Ammon's horn (tissue), 1 donor: ENCODE measurements around the gene PALLD.
A peak's percentile ranks its signal among the peaks of the same experiment; 100 is the strongest.

Experiments used
- DNase-seq: peaks from one replicate; pipeline ENCODE4 v3.0.0-alpha.2; 2016; ENCODE audit warnings: low spot score

Gene PALLD

GRCh38 chr4:168852933-168853713 lies 356.3 kb downstream of the PALLD start:
- DNase-seq: no peak

DNA sequence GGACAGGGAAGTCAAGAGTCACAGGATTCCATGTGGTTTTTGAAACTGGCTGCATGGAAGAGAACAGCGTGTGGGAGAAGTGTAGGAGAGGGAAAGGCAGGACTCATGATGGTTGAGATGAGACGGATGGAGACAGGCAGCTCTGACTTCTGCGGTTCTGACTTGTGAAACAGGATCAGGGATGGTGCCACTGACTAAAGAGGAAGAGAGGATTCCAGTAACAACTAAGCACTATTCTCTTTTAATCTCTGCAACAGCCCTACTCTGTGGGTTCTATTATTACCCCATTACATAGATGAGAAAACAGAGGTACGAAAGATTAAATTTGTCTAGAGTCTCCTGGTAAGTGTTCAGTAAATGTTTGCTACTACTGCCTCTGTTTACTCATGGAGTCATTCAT lies 356.9 kb downstream of the PALLD start:
- no peak for DNase-seq

DNA sequence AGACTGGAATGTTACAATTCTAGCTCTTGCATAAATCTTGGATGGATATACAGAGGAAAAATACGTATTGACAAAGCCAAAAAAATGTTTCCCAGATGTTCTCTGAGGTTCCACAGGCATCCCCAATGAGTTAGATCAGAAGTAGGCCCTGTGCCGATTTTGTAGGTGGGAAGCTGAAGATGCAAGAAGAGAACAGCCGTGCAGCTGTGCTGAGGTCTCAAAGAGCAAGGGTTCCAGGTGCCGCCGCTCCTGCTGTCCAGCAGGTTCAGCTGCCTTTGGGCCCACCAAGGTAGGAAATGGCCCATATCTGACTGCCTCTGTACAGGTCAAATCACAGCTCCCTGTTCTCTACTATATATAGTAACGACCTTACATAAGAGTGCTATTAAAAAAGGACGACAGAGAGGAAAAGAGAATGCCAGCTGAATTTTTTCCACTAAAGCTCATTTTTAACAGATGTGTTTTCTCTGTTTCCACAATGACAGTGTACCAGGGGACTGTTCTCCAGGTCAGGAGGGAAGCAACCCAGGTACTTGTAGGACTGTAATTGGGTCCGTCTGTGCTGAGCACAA lies 357.6 kb downstream of the PALLD start:
- DNase-seq: no peak

DNA sequence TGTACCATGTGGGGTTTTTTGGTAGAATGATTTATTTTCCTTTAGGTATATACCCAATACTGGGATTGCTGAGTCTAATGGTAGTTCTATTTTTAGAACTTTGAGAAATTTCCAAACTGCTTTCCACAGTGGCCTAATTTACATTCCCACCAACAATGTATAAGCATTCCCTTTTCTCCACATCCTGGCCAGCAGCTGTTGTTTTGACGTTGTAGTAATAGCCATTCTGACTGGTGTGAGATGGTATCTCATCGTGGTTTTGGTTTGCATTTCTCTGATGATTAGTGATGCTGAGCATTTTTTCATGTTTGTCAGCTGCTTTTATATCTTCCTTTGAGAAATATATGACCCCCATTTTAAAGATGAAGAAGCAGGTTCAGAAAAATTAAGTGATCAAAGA lies 359.5 kb downstream of the PALLD start:
- no peak for DNase-seq

DNA sequence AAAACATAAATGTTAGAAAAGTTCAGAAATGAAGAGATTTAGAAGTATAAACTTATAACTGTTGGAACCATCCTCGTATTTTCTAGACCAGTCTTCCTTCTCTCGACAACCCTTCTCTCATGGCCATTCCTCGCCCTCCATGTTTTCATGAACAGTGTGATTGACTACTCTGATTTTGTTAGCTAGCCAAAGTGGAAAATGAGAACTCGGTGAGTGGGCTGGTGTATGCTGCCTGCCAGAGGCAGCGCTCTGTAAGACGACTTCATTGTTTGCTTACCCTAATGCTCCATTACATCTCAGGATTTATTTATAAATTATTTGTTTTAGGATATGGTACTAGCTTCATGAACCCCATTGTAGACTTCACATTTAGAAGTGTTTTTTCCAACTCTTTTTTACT lies 360.2 kb downstream of the PALLD start:
- DNase-seq: no peak

DNA sequence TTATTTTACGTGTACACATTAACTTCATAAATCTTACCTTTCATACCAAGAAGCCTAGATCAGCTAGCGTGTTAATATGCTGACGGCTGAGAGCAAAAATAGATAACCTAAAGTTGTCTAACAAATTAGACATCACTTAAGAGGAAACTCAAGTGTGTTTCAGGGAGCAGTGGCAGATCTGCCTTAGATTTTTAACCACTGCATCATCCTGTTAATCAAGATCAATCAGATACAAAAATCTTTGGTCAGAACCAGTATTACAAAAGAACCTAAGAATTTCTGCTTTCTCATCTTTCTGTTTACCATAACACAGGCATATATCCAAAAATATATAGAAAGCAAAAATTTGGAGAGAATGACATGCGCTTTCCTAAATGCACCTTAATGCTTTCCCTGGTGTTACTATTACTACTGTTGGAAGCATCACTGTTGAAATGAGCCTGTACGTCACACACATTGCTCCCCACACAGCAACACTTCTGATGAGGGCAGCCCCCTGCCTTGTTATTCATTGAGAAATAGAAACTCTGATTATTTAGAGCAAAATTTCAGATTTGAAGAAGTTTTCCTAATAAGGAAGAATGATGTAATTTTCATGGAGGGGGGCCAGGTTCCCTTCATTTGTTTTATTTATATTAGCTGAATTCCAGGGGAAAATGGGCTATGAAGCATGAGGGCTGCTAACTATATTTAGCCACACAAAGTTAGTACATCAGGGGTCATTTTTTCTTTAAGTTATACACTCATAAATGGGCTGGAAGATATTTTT lies 360.9 kb downstream of the PALLD start:
- no peak for DNase-seq

DNA sequence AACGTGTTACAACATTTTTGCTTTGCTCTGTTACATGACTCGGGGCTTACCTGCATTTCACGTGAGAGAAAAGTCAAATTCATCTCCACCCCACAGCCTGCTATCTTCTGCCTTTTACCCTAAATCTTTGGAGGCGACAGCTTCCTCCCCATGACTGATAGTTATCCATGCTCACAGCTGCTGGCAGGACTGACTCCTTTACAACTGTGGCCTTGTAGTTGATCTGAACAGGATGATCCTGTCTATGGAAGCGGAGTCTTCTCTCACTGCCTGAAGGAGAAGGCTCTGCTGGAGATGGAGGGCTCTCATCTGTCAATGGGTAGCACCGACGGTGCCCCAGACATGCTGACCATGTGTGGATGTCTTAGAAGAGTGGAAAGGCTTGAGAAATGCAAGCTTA lies 362.2 kb downstream of the PALLD start:
- no peak for DNase-seq

GRCh38 chr4:168859888-168860694 lies 363.2 kb downstream of the PALLD start:
- no peak for DNase-seq

- no peak for DNase-seq
Measured at GRCh38 chr4:168860827-168861226, 364.0 kb downstream of the PALLD start.

DNA sequence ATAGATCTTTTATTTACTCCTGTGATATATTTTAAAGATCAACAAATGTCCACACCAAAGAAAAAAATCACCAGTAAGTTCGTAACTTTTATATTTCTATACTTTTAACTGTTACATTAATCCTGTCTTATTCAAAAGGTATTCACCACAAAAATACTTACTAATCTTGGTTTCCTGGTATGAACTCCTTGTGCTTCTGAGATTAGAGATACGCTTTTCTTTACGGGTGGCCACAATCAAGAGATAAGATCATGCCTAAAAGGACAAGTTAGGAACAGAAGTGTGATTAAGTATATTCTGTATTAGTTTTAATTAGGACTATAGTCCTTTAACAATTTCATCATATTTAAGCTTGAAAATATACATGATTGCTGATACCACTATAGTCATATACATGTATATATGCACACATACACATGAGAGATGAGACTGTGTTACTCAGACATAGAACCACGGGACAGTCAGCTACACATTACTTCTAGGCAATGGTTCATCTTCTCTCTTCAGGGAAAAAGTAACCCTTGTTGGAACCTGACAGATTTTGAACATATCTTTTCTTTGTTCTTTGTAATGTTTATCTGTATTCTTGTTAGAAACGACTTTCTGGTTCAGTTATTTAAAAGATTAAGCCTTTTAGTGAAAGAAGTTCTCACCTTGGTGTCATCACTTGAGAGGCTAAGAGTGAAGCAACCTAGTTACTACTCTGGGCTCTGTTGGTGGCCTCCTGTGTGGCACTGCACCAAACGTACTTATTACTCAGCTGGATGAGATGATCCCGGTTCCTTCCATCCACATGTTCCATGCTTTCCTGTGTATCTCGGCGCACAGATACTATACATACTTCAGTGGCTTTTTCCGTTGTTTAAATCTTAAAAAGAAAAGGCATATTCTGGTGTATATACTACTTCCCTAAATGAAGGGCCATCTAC lies 367.1 kb downstream of the PALLD start:
- DNase-seq: no peak

DNA sequence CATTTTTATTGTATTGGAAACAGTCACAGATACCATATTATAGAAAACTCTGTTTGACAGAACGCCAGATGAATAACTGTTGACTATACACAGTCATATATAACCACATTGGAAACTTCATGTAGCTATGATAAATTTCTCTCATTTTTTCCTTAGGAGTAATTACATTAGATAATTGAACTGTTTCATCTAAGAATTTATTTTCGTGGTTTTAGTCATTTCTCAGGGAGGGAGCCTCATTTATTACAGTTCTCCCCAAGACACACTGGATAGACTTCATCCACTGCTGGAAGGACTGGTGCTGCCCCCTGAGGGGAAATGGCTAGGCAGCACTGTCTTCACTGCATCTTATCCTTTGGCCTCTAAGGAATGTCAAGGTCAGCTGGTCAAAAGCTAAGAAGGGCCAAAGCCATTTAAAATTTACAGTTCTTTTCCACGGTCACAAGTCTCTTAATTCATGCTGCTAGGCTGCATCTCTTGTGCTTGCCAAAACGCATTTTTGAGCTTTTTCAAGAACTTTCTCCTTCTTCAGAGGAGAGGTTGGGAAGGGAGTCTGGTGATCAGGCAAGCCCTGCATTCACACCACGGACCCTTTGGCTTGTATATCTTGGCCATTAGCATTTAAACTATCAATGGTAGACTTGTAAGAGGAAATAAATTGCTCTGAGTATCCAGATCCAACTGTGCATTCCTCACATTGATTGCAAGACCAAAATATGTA lies 368.1 kb downstream of the PALLD start:
- no peak for DNase-seq

- no peak for DNase-seq
Measured at GRCh38 chr4:168865854-168866253, 369.0 kb downstream of the PALLD start.

GRCh38 chr4:168866635-168867034 lies 369.8 kb downstream of the PALLD start:
- DNase-seq: no peak

DNA sequence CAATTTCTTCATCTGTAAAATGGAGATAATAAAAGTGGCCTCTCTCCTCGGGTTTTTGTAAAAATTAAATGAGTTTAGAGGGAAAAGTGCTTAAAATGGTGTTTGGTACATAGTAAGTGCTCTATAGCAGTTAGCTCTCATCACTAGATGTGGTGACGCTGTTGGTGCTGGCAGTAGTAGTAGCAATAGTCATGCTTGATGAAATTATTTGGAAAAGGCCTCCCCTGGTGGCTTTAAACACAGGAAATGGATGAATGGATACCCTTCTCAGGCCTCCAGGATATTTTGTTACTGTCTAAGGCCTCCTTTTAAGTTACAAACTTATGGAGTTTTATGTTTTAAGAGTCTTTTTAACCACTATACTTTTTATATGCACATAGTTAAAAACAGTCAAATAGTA lies 370.3 kb downstream of the PALLD start:
- DNase-seq: no peak

DNA sequence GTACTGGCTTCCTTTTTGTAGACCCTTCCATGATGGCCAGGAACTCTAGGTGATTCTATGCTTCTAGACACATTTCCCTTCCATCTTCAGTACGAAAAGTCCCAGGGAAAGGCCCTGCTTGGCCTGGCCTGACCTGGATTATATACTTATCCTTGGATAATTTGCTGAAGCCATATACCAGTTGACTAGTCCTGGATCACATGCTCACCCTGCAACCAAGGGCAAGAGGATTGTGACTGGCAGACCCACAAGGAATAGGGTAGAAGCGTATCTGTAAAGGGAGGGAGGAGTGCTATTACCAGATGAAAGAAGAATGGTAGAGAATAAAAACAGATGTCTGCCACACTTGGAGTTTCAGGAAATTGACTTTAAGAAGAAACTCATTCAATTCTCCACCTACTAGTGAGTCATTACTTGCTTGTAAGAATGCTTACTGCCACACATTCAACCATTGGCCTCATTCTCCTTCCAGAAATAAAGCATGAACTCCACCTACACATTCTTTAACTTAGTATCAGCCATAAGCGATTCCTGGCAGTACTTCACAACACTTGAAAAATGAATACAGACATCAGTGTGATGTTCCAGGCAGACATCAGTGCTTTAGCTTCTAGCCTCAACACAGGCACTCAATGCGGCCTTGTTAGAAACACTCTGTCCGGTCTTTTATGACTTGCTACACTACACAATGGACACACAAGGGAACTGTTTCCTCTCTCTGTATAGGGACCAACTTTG lies 371.4 kb downstream of the PALLD start:
- peak; percentile 24 for DNase-seq

DNA sequence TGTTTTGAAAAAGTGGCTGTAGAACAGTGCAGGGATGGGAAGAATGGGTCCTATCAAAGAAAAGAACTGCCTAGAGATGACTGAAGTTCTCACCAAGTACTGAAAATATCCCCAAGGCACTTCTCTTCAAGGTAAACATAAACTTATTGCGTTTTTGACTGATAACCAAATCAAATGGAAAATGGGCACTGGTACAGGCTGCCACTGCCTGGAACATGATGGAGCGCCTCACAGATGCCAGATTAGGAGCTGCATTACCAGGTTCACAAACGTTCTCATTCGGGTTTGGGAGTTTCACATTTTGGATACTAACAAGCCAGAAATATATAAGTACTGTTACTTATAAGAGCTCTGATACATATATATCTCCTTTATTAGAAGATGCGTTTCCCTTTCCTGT lies 371.9 kb downstream of the PALLD start:
- no peak for DNase-seq

DNA sequence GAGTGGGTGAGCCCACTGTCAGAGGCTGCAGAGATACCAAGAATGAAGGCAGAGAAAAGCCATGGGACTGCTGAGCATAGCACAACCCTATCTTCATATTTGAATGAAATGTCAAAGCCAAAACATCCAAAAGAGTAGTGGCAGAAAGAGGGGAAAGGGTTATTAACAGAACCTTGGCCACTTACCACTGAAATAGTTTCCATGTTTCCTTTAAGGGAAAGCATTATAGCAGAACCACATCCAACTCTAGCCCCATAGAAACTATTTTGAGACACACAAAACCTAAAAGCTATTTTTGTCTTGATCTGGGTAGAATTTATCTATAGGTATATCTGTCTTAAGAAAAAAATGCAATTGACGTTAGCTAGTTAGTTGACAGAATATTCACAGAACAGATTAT lies 373.2 kb downstream of the PALLD start:
- DNase-seq: no peak

DNA sequence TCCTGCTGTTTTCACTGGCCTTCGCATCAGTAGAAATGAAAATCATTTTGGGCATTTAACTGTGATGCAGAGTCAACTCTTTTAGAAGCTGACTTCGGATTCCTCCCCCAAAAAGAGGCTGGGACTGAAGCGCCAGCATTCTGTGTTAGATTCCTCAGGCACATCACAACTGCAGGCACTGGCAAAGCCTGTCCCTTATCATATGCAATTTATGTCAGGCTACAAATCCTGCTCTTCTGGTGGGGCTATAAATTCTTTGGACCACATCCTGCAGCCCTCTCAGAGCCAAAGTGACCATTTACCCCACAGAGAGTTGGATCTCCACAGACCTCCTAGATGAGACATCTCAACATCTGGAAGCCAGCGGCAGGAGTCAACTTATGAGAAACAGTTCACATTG lies 374.8 kb downstream of the PALLD start:
- DNase-seq: no peak

DNA sequence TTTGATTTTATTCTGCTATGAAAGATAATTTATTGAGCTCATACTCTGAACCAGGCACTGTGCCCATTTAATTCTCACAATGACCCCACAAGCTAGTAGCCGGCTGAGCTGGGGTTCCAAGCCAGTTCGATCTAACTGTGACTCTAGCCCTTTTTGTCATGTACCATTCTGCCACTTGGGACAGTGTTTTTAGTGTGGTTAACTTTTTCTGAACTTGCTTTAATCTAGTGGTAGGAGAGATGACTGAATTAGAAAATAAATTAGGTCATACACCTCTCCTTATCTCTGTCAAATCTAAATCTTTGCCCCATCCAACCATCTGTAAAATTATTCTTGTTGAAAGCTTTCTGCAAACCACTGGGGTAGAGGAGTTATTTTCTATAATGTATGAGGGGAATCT lies 377.2 kb downstream of the PALLD start:
- DNase-seq: no peak

DNA sequence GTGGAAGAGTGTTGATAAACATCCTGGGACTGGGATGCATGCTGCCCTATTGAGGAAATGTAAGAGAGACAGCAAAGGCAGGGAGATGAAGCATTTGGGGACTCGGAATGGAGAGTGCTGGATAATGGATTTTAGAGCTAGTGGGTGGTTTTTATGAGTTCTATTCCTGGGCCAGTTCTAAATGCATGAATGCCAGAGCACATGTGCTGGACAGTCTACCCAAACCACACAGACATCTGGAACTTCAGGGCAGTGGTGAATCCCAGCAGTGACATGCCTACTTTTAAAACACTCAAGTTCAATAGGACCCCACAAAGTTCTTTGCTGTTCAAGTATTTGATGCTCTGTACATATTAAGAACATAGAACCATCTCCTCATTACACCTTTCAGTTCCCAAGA lies 379.3 kb downstream of the PALLD start:
- DNase-seq: no peak
